HepG2 (cell line): Measurements from ENCODE around the gene STX10. TPM values are rescaled to one million over a fixed set of nuclear protein-coding genes. Genes with fewer than 3 reads are reported as not detected.
A peak's percentile ranks its signal among the peaks of the same experiment; 100 is the strongest.

Source experiments
- CHCHD3 ChIP-seq: sonication (generic); formaldehyde crosslinking; IDR thresholded peaks from 2 replicates; pipeline ENCODE4 v1.8.0; 2022; ENCODE audit warnings: mild to moderate bottlenecking, missing genetic modification reagents, moderate library complexity
- DPF2 ChIP-seq: sonication (generic); formaldehyde crosslinking; IDR thresholded peaks from 2 replicates; pipeline ENCODE4 v1.4.0; 2020; ENCODE audit warnings: mild to moderate bottlenecking, low read depth, missing genetic modification reagents, borderline replicate concordance
- KLF6 ChIP-seq: IDR thresholded peaks from 2 replicates; pipeline ENCODE4 v1.8.0; 2016; ENCODE audit warnings: missing biosample characterization, missing genetic modification reagents
- SOX13 ChIP-seq, 3 experiments: fragments of 450-650 bp in 1 of 3; sonication (generic) in 1 of 3; formaldehyde crosslinking in 1 of 3; IDR thresholded peaks in 2 of 3; conservative IDR thresholded peaks in 1 of 3; 2 replicates each; pipeline versions ENCODE4 v1.5.0 to v1.6.1; 2016 to 2020; ENCODE audit warnings: antibody characterized with exemption in 1 of 3, mild to moderate bottlenecking in 1 of 3, missing compliant biosample characterization in 1 of 3, missing genetic modification reagents in 1 of 3, moderate library complexity in 1 of 3
- ZBTB7B ChIP-seq: sonication (generic); formaldehyde crosslinking; IDR thresholded peaks from 2 replicates; pipeline ENCODE4 v1.4.0; 2020; ENCODE audit warnings: missing genetic modification reagents
- ZIK1 ChIP-seq: sonication (generic); formaldehyde crosslinking; IDR thresholded peaks from 2 replicates; pipeline ENCODE4 v1.5.0; 2020; ENCODE audit warnings: mild to moderate bottlenecking, low read depth, missing genetic modification reagents, borderline replicate concordance
- ZNF234 ChIP-seq: sonication (generic); formaldehyde crosslinking; conservative IDR thresholded peaks from 2 replicates; pipeline ENCODE4 v1.5.1; 2020; ENCODE audit warnings: mild to moderate bottlenecking, missing genetic modification reagents
- ZNF24 ChIP-seq: fragments of 450-650 bp; IDR thresholded peaks from 2 replicates; pipeline ENCODE4 v1.6.1; 2017; ENCODE audit warnings: antibody characterized with exemption, mild to moderate bottlenecking
- ZNF407 ChIP-seq: sonication (generic); formaldehyde crosslinking; IDR thresholded peaks from one replicate; pipeline ENCODE4 v1.5.1; 2020; ENCODE audit warnings: mild to moderate bottlenecking, missing genetic modification reagents; ENCODE audit errors: not compliant biosample characterization
- ZNF782 ChIP-seq: sonication (generic); formaldehyde crosslinking; IDR thresholded peaks from 2 replicates; pipeline ENCODE4 v1.4.0; 2020; ENCODE audit warnings: missing genetic modification reagents, mild to moderate bottlenecking, borderline replicate concordance
- ZSCAN12 ChIP-seq: sonication (generic); formaldehyde crosslinking; IDR thresholded peaks from 2 replicates; pipeline ENCODE4 v1.9.0; 2021; ENCODE audit warnings: mild to moderate bottlenecking, missing genetic modification reagents
- polyA plus RNA-seq, 8 experiments: library from polyadenylated mRNA; depleted of rRNA in 3 of 8; stranded (reverse) in 7 of 8; unstranded in 1 of 8; fragments of >200 nt; fragmentation: Illumina TruSeq in 4 of 8; extraction: Trizol in 4 of 8; gene quantifications; 2 replicates each; pipeline versions ENCODE4 v1.2.1 to v1.2.3, GENCODE V29; 2011 to 2016; ENCODE audit warnings: low read depth in 4 of 8, missing spikeins in 1 of 8, mixed read lengths in 1 of 8; ENCODE audit not compliant: insufficient read depth in 1 of 8
- total RNA-seq, 5 experiments: library from RNA; depleted of rRNA; stranded (reverse); fragments of >200 nt; fragmentation: Illumina TruSeq; extraction: Trizol; gene quantifications; 2 replicates each; pipeline ENCODE4 v1.2.3, GENCODE V29; 2016; ENCODE audit warnings: low read depth in 1 of 5
- TF ChIP-seq, protein P1 (sequence below): sonication (generic); formaldehyde crosslinking; IDR thresholded peaks from 2 replicates; pipeline ENCODE4 v1.4.0; 2020; ENCODE audit warnings: mild to moderate bottlenecking, missing genetic modification reagents
- TF ChIP-seq, protein P2 (sequence below): sonication (generic); formaldehyde crosslinking; IDR thresholded peaks from 2 replicates; pipeline ENCODE4 v1.5.0; 2020; ENCODE audit warnings: missing genetic modification reagents
- TF ChIP-seq, protein P3 (sequence below): sonication (generic); formaldehyde crosslinking; IDR thresholded peaks from 2 replicates; pipeline ENCODE4 v1.4.0; 2020; ENCODE audit warnings: missing genetic modification reagents

Gene STX10
- total and polyA plus RNA-seq, 2 of the 13 experiments (the other 11 are each of a cell fraction or from before 2014, with no cell fraction given): 47.9 to 66.4 TPM

DNA sequence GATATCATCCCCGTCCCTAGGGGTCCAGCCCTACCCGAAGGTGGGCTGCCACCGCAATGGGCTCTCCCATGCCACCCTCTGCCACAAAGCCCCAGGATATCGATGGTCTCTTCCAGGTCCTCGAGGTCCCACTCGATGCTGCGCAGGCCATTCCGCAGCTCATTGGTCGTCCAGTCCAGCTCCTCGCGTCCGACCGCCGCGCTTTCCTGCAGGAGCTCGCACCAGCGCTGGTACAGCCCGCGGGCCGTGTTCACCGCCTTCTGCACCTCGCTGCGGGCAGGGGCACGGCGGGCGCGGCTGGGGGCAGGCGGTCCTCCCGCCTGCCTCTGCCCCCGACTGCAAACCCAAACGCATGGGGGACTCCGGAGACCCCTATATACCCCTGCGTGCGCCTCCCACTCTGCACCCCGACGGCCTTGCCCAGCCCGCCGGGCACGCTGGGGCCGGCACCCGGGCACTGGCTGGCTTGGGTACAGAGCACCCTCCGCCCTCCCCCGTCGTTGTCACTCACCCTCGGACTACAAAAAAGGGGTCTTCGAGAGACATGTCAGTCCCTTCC, 468 bp downstream of the STX10 start (continued):
- TF ChIP-seq ZBTB7B: 0 out of 2 replicates have a peak, but pooled peaks have one; percentile 26
- TF ChIP-seq ZIK1 (CRISPR knock-in tag): peak; percentile 20; the same call in 1 of the 2 replicates
- no peak for TF ChIP-seq KLF6
- peak; percentile 87 for TF ChIP-seq CHCHD3 (CRISPR knock-in tag)
- TF ChIP-seq DPF2 (CRISPR knock-in tag): peak; percentile 38; the same call in 1 of the 2 replicates
- TF ChIP-seq ZSCAN12: 0 out of 2 replicates have a peak, but pooled peaks have one; percentile 75
- no peak for TF ChIP-seq ZNF24
- no peak for TF ChIP-seq SOX13 (IDR thresholded peaks at IDR 0.05)
- no peak for TF ChIP-seq SOX13 (CRISPR knock-in tag; conservative IDR thresholded peaks at IDR 0.05 in 1 of 2, IDR thresholded peaks at IDR 0.05 in 1 of 2)
- TF ChIP-seq ZNF234 (CRISPR knock-in tag): peak; percentile 76; the same call in 1 of the 2 replicates
- TF ChIP-seq, protein P1, sequence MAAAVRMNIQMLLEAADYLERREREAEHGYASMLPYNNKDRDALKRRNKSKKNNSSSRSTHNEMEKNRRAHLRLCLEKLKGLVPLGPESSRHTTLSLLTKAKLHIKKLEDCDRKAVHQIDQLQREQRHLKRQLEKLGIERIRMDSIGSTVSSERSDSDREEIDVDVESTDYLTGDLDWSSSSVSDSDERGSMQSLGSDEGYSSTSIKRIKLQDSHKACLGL (CRISPR knock-in tag): peak; percentile 75
- TF ChIP-seq ZNF782 (CRISPR knock-in tag): 0 out of 2 replicates have a peak, but pooled peaks have one; percentile 31
- TF ChIP-seq, protein P2, sequence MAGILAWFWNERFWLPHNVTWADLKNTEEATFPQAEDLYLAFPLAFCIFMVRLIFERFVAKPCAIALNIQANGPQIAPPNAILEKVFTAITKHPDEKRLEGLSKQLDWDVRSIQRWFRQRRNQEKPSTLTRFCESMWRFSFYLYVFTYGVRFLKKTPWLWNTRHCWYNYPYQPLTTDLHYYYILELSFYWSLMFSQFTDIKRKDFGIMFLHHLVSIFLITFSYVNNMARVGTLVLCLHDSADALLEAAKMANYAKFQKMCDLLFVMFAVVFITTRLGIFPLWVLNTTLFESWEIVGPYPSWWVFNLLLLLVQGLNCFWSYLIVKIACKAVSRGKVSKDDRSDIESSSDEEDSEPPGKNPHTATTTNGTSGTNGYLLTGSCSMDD (CRISPR knock-in tag): 0 out of 2 replicates have a peak, but pooled peaks have one; percentile 23
- peak; percentile 64 for TF ChIP-seq ZNF407 (CRISPR knock-in tag)
- TF ChIP-seq, protein P3, sequence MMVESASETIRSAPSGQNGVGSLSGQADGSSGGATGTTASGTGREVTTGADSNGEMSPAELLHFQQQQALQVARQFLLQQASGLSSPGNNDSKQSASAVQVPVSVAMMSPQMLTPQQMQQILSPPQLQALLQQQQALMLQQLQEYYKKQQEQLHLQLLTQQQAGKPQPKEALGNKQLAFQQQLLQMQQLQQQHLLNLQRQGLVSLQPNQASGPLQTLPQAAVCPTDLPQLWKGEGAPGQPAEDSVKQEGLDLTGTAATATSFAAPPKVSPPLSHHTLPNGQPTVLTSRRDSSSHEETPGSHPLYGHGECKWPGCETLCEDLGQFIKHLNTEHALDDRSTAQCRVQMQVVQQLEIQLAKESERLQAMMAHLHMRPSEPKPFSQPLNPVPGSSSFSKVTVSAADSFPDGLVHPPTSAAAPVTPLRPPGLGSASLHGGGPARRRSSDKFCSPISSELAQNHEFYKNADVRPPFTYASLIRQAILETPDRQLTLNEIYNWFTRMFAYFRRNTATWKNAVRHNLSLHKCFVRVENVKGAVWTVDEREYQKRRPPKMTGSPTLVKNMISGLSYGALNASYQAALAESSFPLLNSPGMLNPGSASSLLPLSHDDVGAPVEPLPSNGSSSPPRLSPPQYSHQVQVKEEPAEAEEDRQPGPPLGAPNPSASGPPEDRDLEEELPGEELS (CRISPR knock-in tag): no peak
